OCI-LY1 (cell line): ENCODE results near the gene GABBR2.

ENCODE experiments used
- H2AFZ ChIP-seq: fragments of 200-600 bp; sonication (generic), shearing (Covaris generic); 2 replicates; pipeline ENCODE4 v1.6.0; 2014; ENCODE audit warnings: antibody characterized with exemption, mild to moderate bottlenecking, low read length
- H3F3A ChIP-seq: fragments of 200-600 bp; sonication (generic), shearing (Covaris generic); 2 replicates; pipeline ENCODE4 v1.6.0; 2014; ENCODE audit warnings: mild to moderate bottlenecking, antibody characterized with exemption, low read length, moderate library complexity; ENCODE audit not compliant: insufficient read depth
- H3K27ac ChIP-seq: fragments of 200-600 bp; sonication (generic); 2 replicates; pipeline ENCODE4 v1.5.1; 2014; ENCODE audit warnings: low read length, mixed run types, mild to moderate bottlenecking, low read depth; ENCODE audit not compliant: poor library complexity, severe bottlenecking
- H3K27me3 ChIP-seq: fragments of 200-600 bp; sonication (generic); 2 replicates; pipeline ENCODE4 v1.6.0; 2014; ENCODE audit warnings: antibody characterized with exemption, mild to moderate bottlenecking, low read length, moderate library complexity; ENCODE audit not compliant: insufficient read depth
- H3K36me3 ChIP-seq: fragments of 200-600 bp; sonication (generic); 2 replicates; pipeline ENCODE4 v1.6.1; 2014; ENCODE audit warnings: mild to moderate bottlenecking, antibody characterized with exemption, low read length, moderate library complexity, mixed read lengths; ENCODE audit not compliant: insufficient read depth
- H3K4me1 ChIP-seq: fragments of 200-600 bp; sonication (generic); 2 replicates; pipeline ENCODE4 v1.5.1; 2014; ENCODE audit warnings: mild to moderate bottlenecking, low read length, moderate library complexity; ENCODE audit not compliant: insufficient read depth, severe bottlenecking
- H3K4me2 ChIP-seq: fragments of 200-600 bp; sonication (generic), shearing (Covaris generic); 2 replicates; pipeline ENCODE4 v1.6.1; 2014; ENCODE audit warnings: low read length
- H3K4me3 ChIP-seq: fragments of 200-600 bp; sonication (generic); 2 replicates; pipeline ENCODE4 v1.5.1; 2014; ENCODE audit warnings: low read length, low read depth, mild to moderate bottlenecking, mixed read lengths; ENCODE audit not compliant: poor library complexity, severe bottlenecking
- H3K79me2 ChIP-seq: fragments of 200-600 bp; shearing (Covaris generic); 2 replicates; pipeline ENCODE4 v1.6.1; 2016; ENCODE audit warnings: mixed run types, low read length, mixed read lengths; ENCODE audit not compliant: insufficient read depth
- H3K9ac ChIP-seq: fragments of 200-600 bp; sonication (generic), shearing (Covaris generic); 2 replicates; pipeline ENCODE4 v1.6.1; 2014; ENCODE audit warnings: mild to moderate bottlenecking, low read length, mixed read lengths
- H3K9me2 ChIP-seq: fragments of 200-600 bp; sonication (generic), shearing (Covaris generic); 2 replicates; pipeline ENCODE4 v1.6.1; 2014; ENCODE audit warnings: low read depth, mild to moderate bottlenecking, low read length, mixed read lengths
- H3K9me3 ChIP-seq: fragments of 200-600 bp; shearing (Covaris generic); 2 replicates; pipeline ENCODE4 v1.6.1; 2014; ENCODE audit warnings: low read length, mixed read lengths
- H4K20me1 ChIP-seq: fragments of 200-600 bp; sonication (generic), shearing (Covaris generic); 2 replicates; pipeline ENCODE4 v1.6.0; 2016; ENCODE audit warnings: mild to moderate bottlenecking, low read length; ENCODE audit not compliant: insufficient read depth
- EZH2 ChIP-seq: fragments of 200-600 bp; sonication (generic), shearing (Covaris generic); IDR thresholded peaks from 2 replicates; pipeline ENCODE4 v1.8.0; 2017; ENCODE audit warnings: borderline replicate concordance, mixed run types, mild to moderate bottlenecking, antibody characterized with exemption, low read length, moderate library complexity, mixed read lengths
- TF ChIP-seq, protein P1 (sequence below): fragments of 200-600 bp; sonication (generic), shearing (Covaris generic); IDR thresholded peaks from 2 replicates; pipeline ENCODE4 v1.5.1; 2017; ENCODE audit warnings: mild to moderate bottlenecking, antibody characterized with exemption, low read length, moderate library complexity, mixed read lengths

Gene GABBR2

DNA sequence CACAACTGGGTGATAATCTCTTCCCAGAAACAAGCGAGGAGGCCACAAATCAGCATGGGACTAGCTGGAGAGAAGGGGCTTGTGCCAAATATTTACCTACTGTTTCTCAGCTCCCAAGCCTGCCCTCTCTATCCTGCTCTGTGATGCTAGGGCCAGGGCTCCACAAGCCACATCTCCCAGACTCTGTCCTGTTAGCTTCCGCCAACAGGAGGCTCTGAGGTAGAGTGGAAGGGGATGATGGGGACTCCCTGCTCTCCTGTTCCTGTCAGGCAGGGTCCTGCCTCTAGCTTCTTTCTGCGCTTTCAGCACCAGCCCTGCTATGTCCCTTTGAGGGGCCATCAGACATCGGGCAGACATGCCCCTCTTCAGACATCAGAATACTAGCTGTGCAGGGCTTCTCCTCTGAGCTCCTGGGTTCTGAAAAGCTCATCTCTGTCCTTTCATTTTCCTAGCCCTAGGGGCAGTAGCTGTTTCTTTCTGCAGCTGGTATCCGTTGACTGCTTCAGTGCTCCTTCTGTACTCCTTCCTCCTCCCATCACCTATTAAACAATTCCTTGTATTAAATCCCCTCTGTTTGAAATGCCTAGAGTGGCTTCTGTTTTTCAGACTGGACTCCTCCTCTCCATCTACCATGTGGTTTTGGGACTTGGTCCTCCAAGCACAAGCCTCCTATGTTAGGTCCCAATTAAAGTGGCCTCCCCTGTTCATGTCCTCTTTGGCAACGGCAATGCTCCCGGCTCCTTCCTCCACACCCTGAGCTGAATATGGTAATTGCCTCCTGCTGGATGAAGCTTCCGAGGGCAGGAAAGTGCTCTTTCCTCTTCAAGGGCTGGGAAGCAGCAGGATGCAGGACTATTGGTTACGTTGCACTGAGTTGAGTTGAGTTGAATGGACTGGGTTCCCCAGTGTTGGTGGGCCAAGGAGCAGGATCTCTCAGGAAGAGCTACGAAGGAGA, 292.2 kb downstream of the GABBR2 start:
- no peaks in the 10 kb centered on the region for H3K9me2 ChIP-seq
- no peaks in the 10 kb centered on the region for H3K36me3 ChIP-seq
- no peak overlapping the region for H3K4me3 ChIP-seq
- H3K4me1 ChIP-seq = no peaks in the 10 kb centered on the region
- no peak overlapping the region for H3K9ac ChIP-seq
- no peaks in the 10 kb centered on the region for H3K27me3 ChIP-seq
- H3F3A ChIP-seq = no peaks in the 10 kb centered on the region
- H4K20me1 ChIP-seq = no peaks in the 10 kb centered on the region
- no peak overlapping the region for H2AFZ ChIP-seq
- no peaks in the 10 kb centered on the region for H3K9me3 ChIP-seq
- no peak overlapping the region for H3K27ac ChIP-seq
- no peaks in the 10 kb centered on the region for H3K79me2 ChIP-seq
- no peak overlapping the region for H3K4me2 ChIP-seq
- TF ChIP-seq, protein P1, sequence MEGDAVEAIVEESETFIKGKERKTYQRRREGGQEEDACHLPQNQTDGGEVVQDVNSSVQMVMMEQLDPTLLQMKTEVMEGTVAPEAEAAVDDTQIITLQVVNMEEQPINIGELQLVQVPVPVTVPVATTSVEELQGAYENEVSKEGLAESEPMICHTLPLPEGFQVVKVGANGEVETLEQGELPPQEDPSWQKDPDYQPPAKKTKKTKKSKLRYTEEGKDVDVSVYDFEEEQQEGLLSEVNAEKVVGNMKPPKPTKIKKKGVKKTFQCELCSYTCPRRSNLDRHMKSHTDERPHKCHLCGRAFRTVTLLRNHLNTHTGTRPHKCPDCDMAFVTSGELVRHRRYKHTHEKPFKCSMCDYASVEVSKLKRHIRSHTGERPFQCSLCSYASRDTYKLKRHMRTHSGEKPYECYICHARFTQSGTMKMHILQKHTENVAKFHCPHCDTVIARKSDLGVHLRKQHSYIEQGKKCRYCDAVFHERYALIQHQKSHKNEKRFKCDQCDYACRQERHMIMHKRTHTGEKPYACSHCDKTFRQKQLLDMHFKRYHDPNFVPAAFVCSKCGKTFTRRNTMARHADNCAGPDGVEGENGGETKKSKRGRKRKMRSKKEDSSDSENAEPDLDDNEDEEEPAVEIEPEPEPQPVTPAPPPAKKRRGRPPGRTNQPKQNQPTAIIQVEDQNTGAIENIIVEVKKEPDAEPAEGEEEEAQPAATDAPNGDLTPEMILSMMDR = no peak
- TF ChIP-seq EZH2 = no peak

DNA sequence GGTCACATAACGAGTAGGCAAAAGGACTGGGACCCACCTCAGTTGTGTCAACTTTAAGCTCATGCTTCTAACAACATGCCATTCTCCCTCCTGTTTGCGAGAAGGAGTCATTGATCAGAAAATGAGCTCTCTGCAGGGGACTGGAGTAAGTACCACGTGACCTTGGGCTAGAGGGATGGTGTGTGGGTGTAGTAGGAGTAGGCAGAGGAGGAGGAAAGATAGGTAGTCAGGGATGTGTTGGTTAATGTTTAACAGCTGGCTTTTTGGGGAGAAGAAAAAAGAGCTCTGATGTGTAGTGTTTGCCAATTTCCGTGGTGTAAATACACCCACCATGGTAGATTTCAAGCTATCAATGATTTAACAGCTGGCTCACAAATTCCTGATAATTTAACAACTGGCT, 293.0 kb downstream of the GABBR2 start:
- H3K4me1 ChIP-seq = no peaks in the 10 kb centered on the region
- no peak overlapping the region for H3K9ac ChIP-seq
- no peaks in the 10 kb centered on the region for H3F3A ChIP-seq
- H3K9me2 ChIP-seq = no peaks in the 10 kb centered on the region
- no peak overlapping the region for H3K4me3 ChIP-seq
- H3K27ac ChIP-seq = no peak overlapping the region
- H3K9me3 ChIP-seq = no peaks in the 10 kb centered on the region
- TF ChIP-seq EZH2 = no peak
- TF ChIP-seq, protein P1 = no peak
- H3K36me3 ChIP-seq = no peaks in the 10 kb centered on the region
- H4K20me1 ChIP-seq = no peaks in the 10 kb centered on the region
- no peaks in the 10 kb centered on the region for H3K27me3 ChIP-seq
- H3K4me2 ChIP-seq = no peak overlapping the region
- H3K79me2 ChIP-seq = no peaks in the 10 kb centered on the region
- H2AFZ ChIP-seq = no peak overlapping the region

GRCh38 chr9:98413084-98413483, 295.7 kb downstream of the GABBR2 start:
- Histone ChIP-seq H3K4me2 (no peak overlapping the region), H3K9me2 (no peaks in the 10 kb centered on the region), H3K27ac (no peak overlapping the region), H4K20me1 (no peaks in the 10 kb centered on the region), H3K9me3 (no peaks in the 10 kb centered on the region), H3K36me3 (no peaks in the 10 kb centered on the region), H3K79me2 (no peaks in the 10 kb centered on the region), H3K4me3 (no peak overlapping the region), H3F3A (no peaks in the 10 kb centered on the region), H3K27me3 (no peaks in the 10 kb centered on the region), H3K4me1 (no peaks in the 10 kb centered on the region), H2AFZ (no peak overlapping the region), H3K9ac (no peak overlapping the region)
- TF ChIP-seq, protein P1 = no peak
- no peak for TF ChIP-seq EZH2
